NCI-H748 (cell line): ENCODE results near the gene NF1.
"Not testable (repeated sequence)": the region's sequence is repeated elsewhere in the genome, so short reads cannot be mapped to it uniquely, and the experiment has no call there.

ENCODE experiments used
- DNase-seq: peaks from one replicate; lab custom pipeline; 2025; ENCODE audit not compliant: unreplicated experiment; lab: John Stamatoyannopoulos, UW

NF1 gene

DNA sequence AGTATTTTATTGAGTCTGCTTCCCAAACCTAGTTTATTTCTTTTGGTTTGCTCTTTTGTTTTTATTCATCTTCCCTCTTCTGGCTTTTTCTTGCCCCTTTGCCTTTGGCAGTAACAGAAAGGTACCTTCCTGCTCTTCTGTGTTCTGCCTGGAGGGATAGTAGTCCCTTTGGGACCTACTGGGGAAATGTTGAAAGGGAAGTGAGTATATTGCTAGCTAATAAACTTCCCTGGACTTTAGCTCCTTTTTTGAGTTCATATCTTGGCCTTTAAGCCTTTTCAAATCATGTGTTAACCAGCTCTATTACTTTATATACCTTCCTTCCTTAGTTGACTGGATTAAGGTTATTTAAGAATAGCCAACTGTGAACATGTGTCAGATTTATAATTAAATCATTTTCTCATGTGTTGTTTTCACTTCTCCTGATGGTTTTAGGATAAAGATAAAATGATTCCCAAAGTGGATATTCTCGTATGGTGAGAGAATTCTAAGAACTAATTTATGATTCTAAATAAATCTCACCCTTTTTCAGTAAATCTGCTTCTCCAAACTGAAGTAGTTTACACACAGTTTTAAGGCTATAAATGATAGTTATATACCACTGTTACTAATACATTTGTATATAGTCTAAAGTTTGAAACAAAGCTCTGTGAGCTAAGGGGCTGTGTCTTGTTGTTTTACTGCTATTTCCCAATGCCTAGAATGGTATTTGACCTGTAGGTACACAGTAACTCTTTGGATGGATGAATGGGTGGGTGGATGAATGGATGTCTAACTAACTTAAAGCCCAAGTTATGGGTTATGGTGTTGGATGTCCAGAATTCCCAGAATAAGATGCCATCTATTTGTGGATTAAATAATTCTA, 156.6 kb downstream of the NF1 start:
- no peak for DNase-seq

DNA sequence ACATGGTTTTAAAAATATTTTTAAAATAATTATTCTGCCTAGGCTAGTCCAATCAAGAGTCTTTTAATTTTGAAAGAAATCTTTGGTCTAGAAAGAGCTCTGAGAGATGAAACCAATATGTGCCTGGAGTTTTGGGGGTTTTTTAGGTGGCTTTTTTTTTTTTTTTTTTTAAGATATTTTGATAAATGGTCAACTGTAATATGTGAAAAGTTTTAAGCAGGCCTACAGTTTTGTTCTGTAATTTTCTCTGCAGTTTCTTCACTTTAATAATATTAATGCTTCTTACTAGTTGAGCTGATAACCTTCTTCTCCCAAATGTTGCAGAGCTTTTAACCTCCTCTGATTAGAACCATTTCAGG, 157.2 kb downstream of the NF1 start:
- no peak for DNase-seq

GRCh38 chr17:31252741-31253140, 158.0 kb downstream of the NF1 start:
- DNase-seq: no peak

- no peak for DNase-seq
Measured at GRCh38 chr17:31254654-31255053, 159.9 kb downstream of the NF1 start.

- no peak for DNase-seq
Measured at GRCh38 chr17:31256936-31257335, 162.2 kb downstream of the NF1 start.

DNA sequence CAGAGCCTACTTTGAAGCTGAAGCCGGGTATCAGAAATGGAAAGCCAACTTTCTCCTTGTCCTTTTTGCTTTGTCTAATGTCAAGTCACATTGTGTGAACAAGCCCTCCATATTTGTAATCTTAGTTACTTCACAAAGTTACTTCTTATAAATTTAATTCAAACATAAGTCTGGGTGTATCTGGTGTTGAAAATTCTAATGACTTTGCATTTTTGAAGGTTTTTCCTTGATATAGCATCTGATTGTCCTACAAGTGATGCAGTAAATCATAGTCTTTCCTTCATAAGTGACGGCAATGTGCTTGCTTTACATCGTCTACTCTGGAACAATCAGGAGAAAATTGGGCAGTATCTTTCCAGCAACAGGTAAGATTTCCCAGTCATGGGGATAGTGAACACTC, 165.4 kb downstream of the NF1 start:
- no peak for DNase-seq

- DNase-seq: no peak
Measured at GRCh38 chr17:31261601-31262000, 166.8 kb downstream of the NF1 start.

- DNase-seq: not testable (repeated sequence)
Measured at GRCh38 chr17:31262923-31263322, 168.1 kb downstream of the NF1 start.

DNA sequence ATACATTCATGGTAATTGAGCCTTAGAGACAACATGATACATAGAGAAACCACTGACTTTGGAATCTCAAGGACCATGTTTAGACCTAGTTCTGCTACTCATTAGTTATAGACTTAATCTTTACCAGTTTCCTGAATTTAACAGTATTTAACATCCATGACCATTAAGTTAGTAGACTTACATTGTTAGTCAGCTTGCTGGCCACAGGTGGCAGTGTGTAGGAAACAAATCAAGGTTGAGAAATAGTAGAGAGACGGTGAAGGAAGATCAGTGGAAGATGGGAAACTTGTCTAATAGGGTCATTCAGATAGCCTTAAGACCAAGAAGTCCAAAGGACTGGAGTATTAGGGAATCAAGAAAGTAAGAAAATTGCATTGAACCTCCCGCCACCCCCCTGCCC, 171.3 kb downstream of the NF1 start:
- no peak for DNase-seq

- no peak for DNase-seq
Measured at GRCh38 chr17:31269036-31269577, 174.3 kb downstream of the NF1 start.

- no peak for DNase-seq
Measured at GRCh38 chr17:31269578-31269983, 174.8 kb downstream of the NF1 start.

- DNase-seq: no peak
Measured at GRCh38 chr17:31272236-31272635, 177.5 kb downstream of the NF1 start.

GRCh38 chr17:31272803-31273202, 178.0 kb downstream of the NF1 start:
- peak; percentile 6 for DNase-seq

- DNase-seq: peak; percentile 5
Measured at GRCh38 chr17:31273516-31273915, 178.7 kb downstream of the NF1 start.

DNA sequence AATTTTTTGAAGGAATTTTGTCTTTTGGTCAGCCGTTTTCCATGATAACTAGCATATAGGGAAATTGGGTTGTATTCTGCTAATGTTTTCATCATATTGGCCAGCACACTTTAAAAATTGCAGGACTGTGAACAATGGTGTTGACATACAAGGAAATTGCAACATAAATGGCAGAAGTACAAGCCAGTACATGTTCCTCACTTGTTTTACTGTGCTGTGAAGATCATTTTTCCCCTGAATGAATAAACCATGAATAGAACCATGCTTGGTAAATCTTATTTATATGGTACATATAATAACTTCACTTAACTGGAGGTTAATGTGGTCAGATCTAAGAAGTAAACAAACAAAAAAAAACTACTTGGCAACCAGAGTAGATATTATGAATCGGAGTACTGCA, 179.5 kb downstream of the NF1 start:
- peak; percentile 77 for DNase-seq

DNA sequence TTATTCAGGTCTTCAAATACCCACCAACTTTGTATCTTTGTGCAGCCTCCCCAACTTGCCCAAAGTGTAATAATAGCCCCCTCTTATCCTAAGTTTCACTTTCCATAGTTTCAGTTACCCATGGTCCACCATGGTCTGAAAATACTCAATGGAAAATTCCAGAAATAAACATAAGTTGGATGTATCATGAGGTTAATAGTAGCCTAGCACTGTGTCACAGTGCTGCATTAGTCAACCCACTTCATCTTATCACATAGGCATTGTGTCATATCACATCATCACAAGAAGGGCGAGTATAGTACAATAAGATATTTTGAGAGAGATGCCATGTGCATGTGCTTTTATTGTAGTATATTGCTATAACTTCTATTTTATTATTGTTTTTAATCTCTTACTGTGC, 180.3 kb downstream of the NF1 start:
- DNase-seq: no peak

- DNase-seq: no peak
Measured at GRCh38 chr17:31279401-31279800, 184.6 kb downstream of the NF1 start.

- DNase-seq: no peak
Measured at GRCh38 chr17:31281061-31281460, 186.3 kb downstream of the NF1 start.

- DNase-seq: no peak
Measured at GRCh38 chr17:31283841-31284240, 189.1 kb downstream of the NF1 start.

GRCh38 chr17:31286587-31286986, 191.8 kb downstream of the NF1 start:
- DNase-seq: no peak

GRCh38 chr17:31287932-31288331, 193.2 kb downstream of the NF1 start:
- not testable (repeated sequence) for DNase-seq

- no peak for DNase-seq
Measured at GRCh38 chr17:31289790-31290189, 195.0 kb downstream of the NF1 start.

GRCh38 chr17:31291820-31292219, 197.0 kb downstream of the NF1 start:
- DNase-seq: no peak
